NCI-H69 (cell line): ENCODE measurements around the gene TRABD2B.

ENCODE experiments used
- DNase-seq: peaks from one replicate; lab custom pipeline; 2025; lab: John Stamatoyannopoulos, UW

Gene TRABD2B

GRCh38 chr1:47935856-47936255 is 61.3 kb downstream of the TRABD2B start:
- no peak for DNase-seq

GRCh38 chr1:47935163-47935562 is 62.0 kb downstream of the TRABD2B start:
- DNase-seq = no peak

GRCh38 chr1:47934243-47934805 is 62.9 kb downstream of the TRABD2B start:
- DNase-seq = peak; percentile 40

GRCh38 chr1:47932743-47933142 is 64.4 kb downstream of the TRABD2B start:
- DNase-seq = no peak

- peak; percentile 83 for DNase-seq
Observed at GRCh38 chr1:47931395-47931794, 65.8 kb downstream of the TRABD2B start.

- peak; percentile 14 for DNase-seq
Observed at GRCh38 chr1:47930210-47930840, 66.9 kb downstream of the TRABD2B start.

- peak; percentile 25 for DNase-seq
Observed at GRCh38 chr1:47927165-47927564, 70.0 kb downstream of the TRABD2B start.

- DNase-seq = peak; percentile 8
Observed at GRCh38 chr1:47926461-47926999, 70.7 kb downstream of the TRABD2B start.

- peak; percentile 24 for DNase-seq
Observed at GRCh38 chr1:47924270-47925048, 72.7 kb downstream of the TRABD2B start.

- no peak for DNase-seq
Observed at GRCh38 chr1:47921935-47922415, 75.2 kb downstream of the TRABD2B start.

GRCh38 chr1:47919113-47919833 is 77.9 kb downstream of the TRABD2B start:
- peak; percentile 96 for DNase-seq

- peak; percentile 85 for DNase-seq
Observed at GRCh38 chr1:47918257-47918867, 78.8 kb downstream of the TRABD2B start.

GRCh38 chr1:47917687-47918086 is 79.5 kb downstream of the TRABD2B start:
- DNase-seq = peak; percentile 25

GRCh38 chr1:47915677-47916353 is 81.4 kb downstream of the TRABD2B start:
- DNase-seq = peak; percentile 91

- DNase-seq = no peak
Observed at GRCh38 chr1:47914952-47915676, 82.1 kb downstream of the TRABD2B start.

- peak; percentile 71 for DNase-seq
Observed at GRCh38 chr1:47914218-47914938, 82.8 kb downstream of the TRABD2B start.

- no peak for DNase-seq
Observed at GRCh38 chr1:47913225-47913823, 83.9 kb downstream of the TRABD2B start.

GRCh38 chr1:47912756-47913155 is 84.4 kb downstream of the TRABD2B start:
- DNase-seq = no peak

GRCh38 chr1:47911892-47912291 is 85.3 kb downstream of the TRABD2B start:
- DNase-seq = no peak
